Measurements from ENCODE around the gene CXCR5.

CXCR5 gene

DNA sequence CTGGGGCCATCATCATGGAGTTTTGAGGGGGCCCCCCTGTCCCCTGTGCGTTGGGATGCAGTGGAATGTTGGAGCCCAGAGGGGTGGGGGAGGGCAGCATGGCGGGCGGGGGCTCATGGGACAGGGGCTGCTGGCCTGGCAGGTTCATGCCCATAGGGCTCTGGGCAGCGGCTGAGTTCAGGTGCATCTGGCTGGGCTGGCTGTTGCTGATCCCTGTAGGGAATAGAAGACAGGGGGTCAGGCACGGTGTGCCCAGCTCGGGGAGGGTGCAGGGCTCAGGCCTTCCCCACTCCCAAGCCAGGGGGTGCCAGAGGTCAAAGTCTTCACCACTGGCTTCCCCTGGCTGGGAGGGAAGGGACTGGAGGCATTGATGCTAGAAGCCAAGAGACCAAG lies 15.6 kb downstream of the CXCR5 start:
- DNase-seq (ENCODE audit: low spot score) = no peak

DNA sequence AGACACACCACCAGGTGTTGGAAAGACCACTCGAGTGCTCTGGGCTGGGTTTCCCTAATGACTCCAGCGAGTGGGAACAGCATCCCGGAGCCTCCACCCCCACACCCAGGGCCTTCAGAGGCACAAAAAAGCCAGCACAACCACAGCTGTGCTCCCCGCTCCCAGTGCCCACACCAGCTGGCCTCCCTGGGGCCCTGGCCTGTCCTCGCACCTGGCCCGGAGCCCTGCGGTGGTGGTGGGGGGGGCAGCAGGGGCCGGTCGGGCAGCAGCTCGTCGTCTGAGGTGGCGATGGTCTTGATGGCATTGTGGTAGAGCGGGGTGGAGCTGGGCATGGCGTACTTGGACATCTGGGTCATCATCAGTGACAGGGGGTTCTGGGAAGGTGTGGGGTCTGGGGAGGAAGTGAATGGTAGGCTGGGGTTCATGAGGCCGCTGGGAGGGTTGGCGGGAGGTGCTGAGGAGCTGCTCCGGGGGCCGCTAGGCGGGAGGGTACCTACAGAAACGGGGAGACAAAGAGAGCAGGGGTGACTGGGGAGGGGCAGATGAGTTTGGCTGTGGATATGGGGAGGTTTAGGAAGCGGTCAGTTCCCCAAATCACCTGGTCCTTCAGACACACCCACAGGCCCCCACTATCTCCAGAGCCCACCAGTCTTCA lies 16.1 kb downstream of the CXCR5 start:
- DNase-seq (ENCODE audit: low spot score) = peak; percentile 65

DNA sequence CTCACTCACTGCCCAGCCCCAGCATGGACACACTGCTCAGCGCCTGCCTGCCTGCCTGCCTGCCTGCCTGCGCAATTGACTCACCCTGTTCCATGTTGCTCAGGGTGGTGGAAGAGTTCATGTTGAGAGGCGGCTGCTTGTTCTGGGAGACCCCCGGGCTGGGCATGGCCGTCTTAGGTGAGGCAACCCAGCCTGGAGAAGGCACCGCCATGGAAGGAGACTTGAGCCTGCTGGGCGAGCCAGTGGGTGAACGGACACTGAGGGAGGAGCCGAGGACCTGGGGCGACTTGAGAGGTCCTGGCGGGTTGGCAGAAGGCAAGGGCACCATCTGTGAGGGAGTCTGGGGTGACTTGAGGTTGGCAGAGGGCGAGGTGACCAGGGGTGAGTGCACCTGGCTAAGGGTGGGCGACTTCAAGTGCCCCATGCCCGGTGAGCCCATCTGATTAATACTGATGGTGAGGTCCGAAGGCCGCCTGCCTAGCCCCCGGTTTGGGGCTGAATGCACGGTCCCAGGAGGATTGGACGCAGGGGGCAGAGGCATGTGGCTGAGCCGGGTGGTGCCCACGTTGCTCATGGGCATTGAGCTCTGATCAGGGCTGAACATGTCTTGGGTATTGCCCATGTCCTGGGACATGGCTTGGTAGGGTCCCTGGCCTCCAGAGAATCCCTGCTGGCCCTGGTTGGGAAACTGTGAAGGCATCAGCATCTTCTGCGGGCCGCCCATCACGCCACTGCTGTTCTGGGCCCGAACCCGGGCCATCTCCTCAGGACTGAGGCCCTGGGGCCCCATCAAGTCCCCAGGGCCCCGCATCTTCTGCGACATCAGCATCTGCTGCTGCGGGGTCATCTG lies 17.1 kb downstream of the CXCR5 start:
- no peak for DNase-seq (ENCODE audit: low spot score)

GRCh38 chr11:118901494-118902335 lies 18.0 kb downstream of the CXCR5 start:
- DNase-seq (ENCODE audit: low spot score) = no peak

GRCh38 chr11:118902336-118903203 lies 18.9 kb downstream of the CXCR5 start:
- no peak for DNase-seq (ENCODE audit: low spot score)

GRCh38 chr11:118903204-118904015 lies 19.7 kb downstream of the CXCR5 start:
- no peak for DNase-seq (ENCODE audit: low spot score)

DNA sequence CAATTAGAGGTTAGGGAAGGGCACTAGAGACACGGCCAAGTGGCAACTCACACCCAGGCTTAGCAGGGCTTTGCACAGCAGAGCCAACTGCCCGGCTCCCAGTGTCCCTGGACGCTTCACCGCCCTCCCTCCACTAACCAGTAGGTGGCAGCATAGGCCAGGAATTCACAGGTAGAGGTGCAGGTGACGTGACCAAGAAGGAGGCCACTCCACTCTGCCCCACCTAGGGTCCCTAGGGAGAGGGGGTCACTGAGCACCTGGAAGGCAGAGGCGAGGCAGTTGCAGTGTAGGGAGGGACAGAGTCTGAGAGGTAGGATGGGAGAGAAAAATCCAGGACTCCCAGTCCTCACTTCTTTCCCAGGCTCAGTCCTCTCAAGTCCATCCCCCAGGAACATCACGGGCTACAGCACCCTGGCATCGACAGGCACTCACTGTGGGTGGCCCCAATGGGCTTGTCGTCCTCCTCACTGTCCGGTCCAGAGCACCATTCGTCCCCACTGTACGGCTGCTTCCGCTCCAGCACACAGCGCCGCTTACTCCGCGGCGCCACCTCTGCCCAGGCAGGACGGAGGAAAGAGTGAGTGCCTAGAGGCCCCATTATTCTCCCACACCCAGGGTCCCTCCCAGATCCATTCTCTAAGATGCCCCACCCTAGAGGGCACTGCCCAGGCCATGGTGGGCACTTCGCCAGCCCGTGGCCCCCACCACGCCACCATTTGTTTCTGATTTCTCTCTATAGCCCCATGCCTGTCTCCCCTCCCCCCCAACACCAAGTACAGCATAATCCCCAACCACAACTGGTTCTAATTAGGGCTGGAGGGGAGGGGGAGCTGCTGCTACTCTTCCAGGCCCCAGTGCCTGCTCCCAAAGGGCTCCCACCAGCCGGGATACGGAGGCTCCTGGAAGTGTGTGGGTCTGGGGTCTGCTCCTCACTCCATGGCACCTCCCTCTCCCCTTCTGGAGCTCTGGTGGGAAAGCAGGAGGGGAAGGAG lies 23.7 kb downstream of the CXCR5 start:
- DNase-seq (ENCODE audit: low spot score) = peak; percentile 91

DNA sequence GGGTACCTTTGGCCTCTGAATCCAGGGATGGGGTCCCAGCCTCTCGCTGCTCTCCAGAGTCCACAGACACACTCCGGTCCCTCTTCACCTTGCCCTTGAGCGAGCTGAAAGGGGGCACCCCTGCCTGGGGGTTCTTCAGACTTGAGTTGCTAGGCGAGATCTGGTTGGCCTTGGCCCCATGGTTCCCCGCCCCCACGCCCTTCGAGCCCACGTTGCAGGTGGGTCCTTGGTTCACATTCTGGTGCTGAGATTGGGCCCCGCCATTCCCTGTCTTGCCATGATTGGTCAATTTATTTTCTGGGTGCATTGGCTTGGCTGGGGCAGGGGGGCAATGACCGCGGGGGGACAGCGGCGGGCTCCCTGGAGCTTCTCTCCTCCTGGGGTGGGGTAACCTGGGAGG lies 24.6 kb downstream of the CXCR5 start:
- no peak for DNase-seq (ENCODE audit: low spot score)

- DNase-seq (ENCODE audit: low spot score) = peak; percentile 94
These were observed 25.4 kb downstream of the CXCR5 start for GRCh38 chr11:118908901-118909618.

DNA sequence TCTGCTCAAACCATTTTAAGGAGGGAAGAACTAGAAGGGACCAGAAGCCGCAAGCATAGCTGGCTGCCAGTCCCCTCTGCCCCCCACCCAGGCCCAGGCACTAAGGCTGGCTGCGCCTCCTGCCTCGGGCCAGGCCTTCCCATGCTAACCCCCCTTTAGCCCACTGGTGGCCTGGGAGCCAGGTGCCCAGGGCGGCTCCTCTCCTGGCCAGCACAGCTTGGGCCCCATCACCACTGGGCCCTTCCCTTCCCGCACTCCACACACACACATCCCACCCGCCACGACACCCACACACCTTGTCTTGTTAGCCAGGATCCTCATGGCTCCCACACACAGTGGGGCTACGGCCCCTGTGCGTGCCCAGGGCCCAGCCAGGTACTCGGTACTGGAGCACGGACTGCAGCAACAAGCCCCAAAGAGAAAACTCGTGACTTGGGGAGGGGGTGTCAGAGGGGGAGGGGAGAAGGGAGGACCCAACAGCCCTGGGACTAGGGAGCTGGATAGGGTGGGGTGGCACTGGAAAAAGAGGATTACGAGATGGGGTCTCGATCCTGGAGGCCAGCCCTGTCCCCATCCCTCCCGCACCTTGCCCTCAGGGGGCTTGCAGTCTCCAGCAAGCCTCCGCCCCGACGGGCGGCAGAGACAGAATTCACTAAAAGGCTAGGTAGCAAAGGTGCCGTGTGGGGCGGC lies 26.1 kb downstream of the CXCR5 start:
- no peak for DNase-seq (ENCODE audit: low spot score)

- peak; percentile 93 for DNase-seq (ENCODE audit: low spot score)
These were observed 26.8 kb downstream of the CXCR5 start for GRCh38 chr11:118910309-118911112.

GRCh38 chr11:118911113-118911879 lies 27.6 kb downstream of the CXCR5 start:
- no peak for DNase-seq (ENCODE audit: low spot score)

DNA sequence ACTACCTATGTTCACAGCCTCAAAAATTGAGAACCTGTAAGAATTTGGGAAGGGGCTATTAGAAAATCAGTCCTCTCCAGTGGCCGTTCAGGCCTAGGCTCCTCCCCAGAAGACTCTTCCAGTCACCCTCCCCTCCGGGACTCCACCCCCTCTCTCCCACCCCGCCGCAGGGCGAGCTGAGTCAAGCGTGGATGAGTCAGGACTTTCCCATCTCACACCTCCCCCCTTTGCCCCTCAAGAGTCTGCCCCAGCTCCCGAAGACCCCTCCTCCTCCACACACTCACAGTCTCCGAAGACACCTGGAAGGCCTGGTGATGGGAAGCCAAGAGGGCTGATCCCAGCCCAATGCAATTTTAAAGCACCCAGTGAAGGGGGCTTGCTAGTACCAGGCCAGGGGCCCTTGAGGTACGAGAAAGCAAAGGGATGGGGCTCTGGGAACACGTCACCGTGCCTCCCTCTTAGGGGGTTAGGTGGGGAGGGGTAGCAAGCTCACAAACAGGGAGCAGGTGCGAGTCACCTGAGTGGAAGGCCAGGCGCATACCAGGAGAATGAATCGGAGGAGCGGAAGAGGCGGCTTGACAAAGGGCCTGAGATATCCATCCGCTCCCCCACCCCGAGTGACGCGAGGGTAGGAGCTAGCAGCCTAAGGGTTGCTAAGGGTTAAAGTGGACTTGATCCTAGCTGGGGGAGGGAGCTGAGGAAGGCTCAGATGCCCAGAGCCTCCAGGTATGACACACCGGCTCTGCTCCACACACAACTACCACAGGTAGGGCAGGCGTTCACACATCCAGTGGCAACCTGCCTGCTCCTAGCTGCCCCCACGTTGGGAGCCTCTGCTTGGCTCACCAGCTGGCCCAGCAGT lies 28.4 kb downstream of the CXCR5 start:
- no peak for DNase-seq (ENCODE audit: low spot score)

DNA sequence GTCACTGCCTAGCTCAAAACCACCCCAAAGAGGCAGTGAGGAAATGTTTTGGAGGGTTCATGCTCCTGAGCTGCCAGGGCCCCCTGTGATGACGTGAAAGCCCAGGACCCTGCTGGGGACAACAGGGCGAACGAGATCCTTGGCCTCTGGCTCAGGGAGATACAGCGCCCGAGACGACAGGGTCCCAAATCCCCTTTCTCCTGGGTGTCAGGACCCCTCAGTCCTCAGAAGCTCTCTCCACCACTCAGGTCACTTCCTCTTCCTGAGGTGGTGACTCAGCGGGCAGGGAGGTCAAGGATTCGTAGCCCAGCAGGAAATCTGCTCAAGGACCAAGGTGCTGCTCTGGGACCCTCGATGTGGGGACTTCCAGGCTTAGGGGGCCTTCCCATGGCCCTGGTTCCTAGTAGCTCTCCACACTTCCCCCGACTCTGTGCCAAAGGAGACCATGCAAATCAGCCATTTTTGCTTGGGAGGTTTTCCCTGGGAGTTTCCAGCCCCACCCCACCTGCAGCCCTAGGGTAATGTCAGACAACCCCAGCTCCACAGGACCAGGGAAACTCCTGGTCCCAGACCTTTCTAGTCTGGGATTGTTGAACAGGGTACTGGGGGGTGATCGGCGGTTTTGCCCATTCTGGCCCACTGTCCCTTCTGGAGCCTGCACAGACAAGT lies 29.2 kb downstream of the CXCR5 start:
- DNase-seq (ENCODE audit: low spot score) = no peak
